GM21526 (cell line): ENCODE results near the gene MTURN.
"Not testable (repeated sequence)": the region's sequence is repeated elsewhere in the genome, so short reads cannot be mapped to it uniquely, and the experiment has no call there.

ENCODE experiments used
- ATAC-seq: cut with Tn5 transposase; IDR thresholded peaks from one replicate; pipeline ENCODE4 v1.9.1; 2021; ENCODE audit warnings: moderate library complexity; ENCODE audit not compliant: unreplicated experiment, low FRiP score

The MTURN gene

GRCh38 chr7:30176463-30177109 lies 41.8 kb downstream of the MTURN start:
- ATAC-seq = no peak

- ATAC-seq = no peak
These were observed 42.4 kb downstream of the MTURN start for GRCh38 chr7:30177186-30177585.

- no peak for ATAC-seq
These were observed 43.2 kb downstream of the MTURN start for GRCh38 chr7:30177965-30178364.

- ATAC-seq = peak; percentile 88
These were observed 44.1 kb downstream of the MTURN start for GRCh38 chr7:30178748-30179436.

- ATAC-seq = no peak
These were observed 45.9 kb downstream of the MTURN start for GRCh38 chr7:30180718-30181117.

- ATAC-seq = no peak
These were observed 46.4 kb downstream of the MTURN start for GRCh38 chr7:30181211-30181610.

GRCh38 chr7:30181736-30182522 lies 47.1 kb downstream of the MTURN start:
- no peak for ATAC-seq

- ATAC-seq = no peak
These were observed 48.0 kb downstream of the MTURN start for GRCh38 chr7:30182814-30183213.

- ATAC-seq = no peak
These were observed 49.1 kb downstream of the MTURN start for GRCh38 chr7:30183749-30184369.

- ATAC-seq = no peak
These were observed 50.2 kb downstream of the MTURN start for GRCh38 chr7:30184791-30185487.

- ATAC-seq = no peak
These were observed 50.7 kb downstream of the MTURN start for GRCh38 chr7:30185496-30185895.

GRCh38 chr7:30186725-30187124 lies 51.9 kb downstream of the MTURN start:
- ATAC-seq = no peak

- ATAC-seq = no peak
These were observed 52.7 kb downstream of the MTURN start for GRCh38 chr7:30187513-30187912.

- not testable (repeated sequence) for ATAC-seq
These were observed 53.6 kb downstream of the MTURN start for GRCh38 chr7:30188381-30188780.

GRCh38 chr7:30188811-30189210 lies 54.0 kb downstream of the MTURN start:
- no peak for ATAC-seq

- ATAC-seq = no peak
These were observed 57.0 kb downstream of the MTURN start for GRCh38 chr7:30191809-30192208.

GRCh38 chr7:30193336-30193943 lies 58.7 kb downstream of the MTURN start:
- no peak for ATAC-seq

- ATAC-seq = no peak
These were observed 61.6 kb downstream of the MTURN start for GRCh38 chr7:30196408-30196807.

- ATAC-seq = no peak
These were observed 62.7 kb downstream of the MTURN start for GRCh38 chr7:30197438-30197837.

GRCh38 chr7:30199271-30199670 lies 64.5 kb downstream of the MTURN start:
- ATAC-seq = no peak
